Stimulated activated naive CD4-positive, alpha-beta T cell treated with Interleukin-2 at 50 U/mL for 16 hours (primary cell): ENCODE measurements around the gene TMEM154.

Source experiments
- DNase-seq: peaks from one replicate; lab custom pipeline; 2025; lab: John Stamatoyannopoulos, UW

Gene TMEM154

DNA sequence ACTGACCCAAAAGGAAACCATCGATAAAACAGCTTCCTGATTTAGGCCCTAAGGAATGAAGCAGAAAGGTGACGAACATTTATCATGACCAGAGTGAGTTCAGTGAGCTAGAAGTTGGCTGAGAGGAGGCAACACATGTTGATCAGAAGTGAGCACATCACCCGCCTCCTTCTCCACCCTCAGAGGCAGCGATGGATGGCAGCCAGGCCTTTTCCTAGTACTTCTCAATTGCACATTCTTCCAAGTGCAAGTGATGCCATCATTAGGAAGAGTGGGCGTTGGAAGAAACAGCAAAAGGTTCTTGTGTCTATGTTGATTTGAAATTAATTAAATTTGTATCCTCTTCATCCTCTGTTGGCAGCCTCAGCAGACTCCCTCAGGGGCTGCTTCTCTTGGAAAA, 51.7 kb downstream of the TMEM154 start:
- no peak for DNase-seq

DNA sequence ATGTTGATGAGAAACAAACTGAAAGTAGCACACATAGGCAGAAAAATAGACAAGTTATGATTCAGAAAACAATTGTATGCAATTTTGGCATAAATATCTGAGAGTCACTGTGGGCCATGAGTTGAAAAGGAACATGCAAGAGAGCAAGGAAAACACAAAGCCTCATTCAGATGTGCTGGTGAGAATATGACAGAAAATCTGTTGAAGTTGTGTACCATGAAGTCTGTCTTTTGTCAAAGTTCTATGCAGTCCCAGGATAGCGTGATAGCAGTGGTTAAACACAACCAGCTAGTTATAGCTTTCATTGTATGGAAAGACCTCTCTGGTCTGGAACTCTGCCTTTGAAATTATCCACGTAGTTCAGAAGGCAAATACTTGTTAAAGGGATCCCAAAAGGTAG, 53.0 kb downstream of the TMEM154 start:
- DNase-seq: no peak

DNA sequence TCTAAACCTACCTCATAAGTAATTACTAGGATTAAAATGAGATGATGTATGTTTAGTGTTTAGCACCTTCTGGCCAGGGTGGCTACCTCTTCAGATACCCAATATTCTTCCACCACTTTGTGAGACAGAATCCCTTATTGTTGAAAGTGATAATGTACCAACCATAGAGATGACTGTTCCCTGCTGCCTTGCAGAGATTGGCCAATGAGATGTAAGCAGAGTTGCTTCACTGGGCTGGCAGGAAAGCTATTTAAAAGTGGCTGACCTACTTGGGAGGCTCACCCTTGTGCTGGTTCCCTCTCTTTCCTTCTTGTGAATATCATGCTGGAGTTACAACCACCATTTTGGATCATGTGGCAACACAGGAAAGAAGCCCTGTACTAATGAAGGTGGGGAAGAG, 58.9 kb downstream of the TMEM154 start:
- no peak for DNase-seq

DNA sequence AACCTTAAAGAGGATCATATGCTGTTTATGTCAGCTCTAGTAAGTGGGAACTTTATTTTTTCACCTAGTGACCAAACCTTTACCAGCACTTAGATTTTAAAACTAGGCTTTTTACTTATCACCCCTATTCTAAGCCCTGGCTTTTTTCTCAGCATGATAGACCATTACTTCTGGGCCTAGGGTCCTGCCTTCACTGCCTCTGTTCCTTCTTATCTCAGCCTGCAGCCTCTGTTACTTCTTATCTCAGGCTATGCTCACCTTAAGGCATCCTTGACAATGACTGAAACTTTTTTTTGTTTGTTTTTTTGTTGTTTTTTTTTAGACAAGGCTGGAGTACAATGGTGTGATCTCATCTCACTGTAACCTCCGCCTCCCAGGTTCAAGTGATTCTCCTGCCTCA, 59.6 kb downstream of the TMEM154 start:
- DNase-seq: no peak

DNA sequence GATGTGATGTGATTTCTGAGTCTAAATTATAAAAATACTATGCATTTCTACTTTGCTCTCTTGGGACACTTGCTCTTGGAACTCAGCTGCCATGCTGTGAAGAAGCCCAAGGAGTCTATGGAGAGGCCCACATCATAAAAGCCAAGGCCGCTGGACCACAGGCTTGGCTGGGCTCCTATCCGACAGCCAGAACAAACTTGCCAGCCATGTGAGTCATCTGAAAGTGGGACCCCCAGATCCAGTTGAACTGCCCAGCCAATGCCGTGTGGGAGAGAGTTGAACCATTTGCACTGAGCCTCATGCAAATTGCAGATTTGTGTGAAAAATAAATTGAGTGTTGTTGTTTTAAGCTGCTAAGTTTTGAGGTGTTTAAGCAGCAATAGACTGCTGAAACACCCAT, 60.2 kb downstream of the TMEM154 start:
- no peak for DNase-seq

DNA sequence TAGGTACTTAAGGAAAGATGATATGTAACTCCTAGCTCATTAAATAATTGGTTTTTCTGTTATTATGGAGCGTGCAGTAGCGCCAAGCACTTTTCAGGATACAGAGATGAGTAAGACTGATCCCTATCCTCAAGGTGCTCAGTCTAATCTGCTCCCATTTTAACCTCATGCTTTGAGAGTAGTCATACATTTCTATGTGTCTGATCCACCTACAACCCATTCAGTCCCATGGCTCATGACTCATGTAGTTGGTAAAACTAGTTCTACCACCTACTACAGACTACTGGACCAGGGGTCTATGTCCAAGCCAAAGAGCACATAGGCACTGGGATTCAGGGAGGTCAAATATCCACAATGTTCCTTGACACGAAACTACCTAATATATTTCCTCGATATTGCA, 60.8 kb downstream of the TMEM154 start:
- DNase-seq: no peak

DNA sequence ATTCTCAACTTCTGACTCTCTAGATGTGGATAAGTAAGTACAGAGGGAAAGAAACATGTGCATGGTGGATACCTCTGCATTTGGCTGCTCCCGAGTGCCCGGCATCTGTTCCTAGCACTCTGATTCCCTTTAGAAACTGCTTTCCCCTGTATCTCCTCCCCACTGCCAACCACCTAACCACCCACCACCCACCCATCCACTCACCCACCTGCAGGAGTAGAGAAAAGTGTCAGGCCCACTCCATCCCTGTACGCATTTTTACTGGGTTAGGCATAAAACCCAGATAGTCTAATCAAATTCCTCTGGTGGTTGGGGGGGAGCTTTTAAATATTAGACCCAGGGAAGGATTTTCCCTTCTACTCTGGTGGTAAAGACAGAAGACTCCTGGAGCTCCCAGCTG, 63.0 kb downstream of the TMEM154 start:
- no peak for DNase-seq

DNA sequence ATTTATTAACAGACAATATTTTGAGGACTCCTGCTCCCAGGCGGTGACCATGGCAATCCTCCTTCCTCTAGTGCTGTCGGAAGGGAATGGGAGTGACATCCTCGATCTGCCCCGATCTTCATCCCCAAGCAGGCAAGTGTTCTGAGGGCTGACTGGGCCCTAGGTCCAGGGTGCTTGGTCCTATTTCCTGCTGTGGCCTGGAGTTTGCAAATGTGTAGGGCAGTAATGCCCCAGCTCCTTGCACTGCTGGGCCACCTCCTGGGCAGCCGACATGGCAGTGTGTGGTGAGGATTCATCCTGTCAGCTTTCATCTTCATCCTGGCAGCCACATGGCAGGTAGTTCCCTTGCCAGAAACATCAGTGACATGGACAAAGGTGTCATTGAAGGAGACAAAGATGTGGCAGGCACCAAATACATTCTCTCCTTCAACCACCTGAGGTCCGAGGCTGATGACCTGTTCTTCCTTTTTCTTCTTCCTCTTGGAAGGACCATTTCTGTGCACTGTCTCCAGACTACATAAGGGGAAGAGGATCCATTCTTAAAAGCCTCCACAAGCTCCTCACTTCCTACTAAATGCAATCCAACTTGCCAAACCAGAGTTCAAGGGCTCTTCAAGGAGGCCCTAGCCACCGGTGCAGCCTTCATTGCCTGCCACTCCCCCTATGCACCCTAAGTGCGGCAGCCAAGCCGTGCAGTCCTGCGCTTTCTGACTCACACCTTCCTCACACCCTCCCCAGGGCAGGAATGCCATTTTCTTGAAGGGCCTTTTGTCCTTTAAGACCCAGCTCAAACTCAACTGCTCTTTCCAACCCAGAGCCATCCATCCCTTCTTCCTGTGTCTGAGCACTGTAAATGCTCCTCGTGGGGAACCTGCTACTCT, 65.7 kb downstream of the TMEM154 start:
- no peak for DNase-seq

DNA sequence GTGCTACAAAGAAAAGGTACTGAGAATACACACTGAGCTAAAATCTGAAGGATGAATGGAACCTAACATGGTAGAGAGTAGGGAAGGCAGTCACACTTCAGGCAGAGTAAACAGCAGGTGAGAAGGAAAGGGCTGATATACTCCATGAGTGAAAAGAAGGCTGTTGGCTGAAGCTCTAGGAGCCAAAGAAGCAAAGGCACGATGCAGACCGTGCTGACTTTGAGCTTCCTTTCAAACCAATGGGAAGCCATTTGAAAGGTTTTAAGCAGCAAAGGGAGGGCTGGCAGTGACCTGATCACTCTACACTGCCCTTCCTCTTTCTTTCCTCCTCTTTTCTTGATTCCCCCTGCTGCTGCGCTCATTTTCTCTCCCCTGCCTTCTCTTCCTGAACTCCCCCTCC, 66.4 kb downstream of the TMEM154 start:
- DNase-seq: no peak

DNA sequence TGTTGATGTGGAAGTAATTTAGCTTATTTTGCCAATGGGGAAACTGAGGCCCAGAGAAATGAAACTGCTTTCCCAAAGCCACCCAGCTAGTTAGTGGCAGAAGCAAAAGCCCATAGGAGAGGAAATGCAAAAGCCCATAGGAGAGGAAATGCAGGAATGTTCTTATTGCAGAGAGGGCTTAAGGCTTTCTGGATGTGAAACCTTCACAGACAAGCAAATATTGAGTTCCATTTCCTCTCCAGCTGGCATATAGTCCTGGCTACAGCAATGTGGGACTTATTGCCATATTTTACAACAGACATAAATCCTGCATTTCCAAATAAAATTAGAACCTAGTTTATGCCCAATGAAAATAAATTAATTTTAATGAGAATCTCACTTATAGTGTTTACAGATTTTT, 69.7 kb downstream of the TMEM154 start:
- DNase-seq: no peak

DNA sequence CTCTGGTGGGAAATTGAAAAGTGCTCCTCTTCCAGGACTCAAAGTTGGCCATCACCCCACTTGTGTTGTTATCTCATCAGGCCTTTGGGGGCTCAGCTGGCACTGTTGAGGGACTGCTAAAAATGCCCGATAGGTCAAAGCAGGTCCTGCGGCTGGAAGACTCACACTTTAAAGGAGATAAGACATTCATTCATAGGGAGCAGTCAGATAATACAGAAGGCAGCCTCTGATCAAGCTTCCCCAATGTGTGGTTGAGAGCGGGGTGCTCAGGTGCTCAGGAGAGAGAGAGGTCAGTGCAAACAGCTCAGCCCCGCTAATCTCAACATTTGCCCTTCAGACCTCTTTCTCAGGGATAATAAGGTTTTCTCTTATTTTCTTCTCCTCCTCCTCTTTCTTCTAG, 70.3 kb downstream of the TMEM154 start:
- DNase-seq: no peak

DNA sequence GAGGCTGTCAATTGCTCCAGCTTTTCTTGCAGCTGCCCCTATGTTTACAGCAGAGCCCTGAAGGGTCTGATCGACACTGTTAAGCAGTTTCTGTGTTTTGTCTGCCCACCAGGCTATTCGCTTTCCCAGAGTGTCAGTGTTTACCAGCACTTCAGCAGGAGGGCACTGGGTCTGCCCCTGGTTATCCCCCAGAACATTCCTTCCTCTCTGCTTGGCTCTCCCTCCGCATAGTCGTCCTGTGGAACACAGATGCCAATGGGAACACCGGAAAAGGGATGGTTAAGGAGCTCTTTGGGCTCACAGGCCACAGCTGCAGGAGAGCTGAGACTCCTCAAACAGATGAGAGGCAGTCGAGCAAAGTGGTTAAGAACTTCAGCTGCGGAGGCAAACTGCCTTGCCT, 72.6 kb downstream of the TMEM154 start:
- no peak for DNase-seq

DNA sequence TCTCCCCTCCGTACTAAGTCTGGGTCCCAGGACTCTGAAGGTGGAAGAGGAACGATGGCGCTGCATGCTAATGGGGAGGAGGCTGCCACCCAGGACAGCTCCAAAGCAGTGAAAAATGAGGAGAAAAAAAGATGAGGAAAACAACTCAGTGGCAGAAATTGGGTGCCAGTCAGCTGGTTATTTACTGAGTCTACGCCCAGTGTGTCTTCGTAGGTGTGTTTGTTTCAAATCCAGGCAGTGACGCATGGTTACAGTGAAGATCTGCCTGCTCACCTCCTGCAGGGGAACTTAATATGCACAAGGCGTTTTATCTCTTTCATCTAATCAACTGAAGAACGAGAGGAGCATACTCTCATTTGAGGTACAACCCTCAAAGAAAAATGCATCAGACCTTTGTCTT, 73.0 kb downstream of the TMEM154 start:
- DNase-seq: no peak

DNA sequence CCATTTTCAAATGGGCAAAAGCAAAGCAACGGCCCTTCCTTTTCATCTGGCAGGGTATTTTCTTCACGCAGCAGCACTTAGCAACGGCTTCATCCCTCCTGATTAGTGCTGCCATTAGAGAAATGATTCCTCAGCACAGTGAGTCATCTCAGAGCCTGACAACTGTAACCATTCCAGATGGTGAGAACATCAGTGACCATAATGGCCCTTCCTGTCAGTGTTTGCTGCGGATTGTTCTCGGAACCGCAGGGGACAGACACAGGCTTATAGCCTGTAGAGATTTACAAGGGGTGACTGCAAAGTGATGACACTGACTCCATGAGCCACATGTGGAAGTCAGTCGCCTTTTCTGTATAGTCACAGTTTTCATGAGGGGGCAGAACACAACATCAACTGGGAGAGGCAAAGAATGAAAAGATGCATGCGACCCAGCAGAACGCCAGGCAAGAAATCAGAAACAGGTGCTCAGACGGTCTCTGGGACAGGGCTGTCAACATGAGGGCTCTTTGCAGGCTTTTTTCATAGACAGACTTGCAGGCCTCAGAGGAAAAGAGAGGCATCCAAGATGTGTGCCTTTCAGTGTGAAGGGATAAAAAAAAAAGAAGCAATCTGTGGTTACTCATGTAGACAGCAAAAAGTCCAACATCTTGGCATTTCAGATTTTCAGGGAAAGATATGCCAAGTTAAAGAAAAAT, 74.0 kb downstream of the TMEM154 start:
- DNase-seq: no peak

DNA sequence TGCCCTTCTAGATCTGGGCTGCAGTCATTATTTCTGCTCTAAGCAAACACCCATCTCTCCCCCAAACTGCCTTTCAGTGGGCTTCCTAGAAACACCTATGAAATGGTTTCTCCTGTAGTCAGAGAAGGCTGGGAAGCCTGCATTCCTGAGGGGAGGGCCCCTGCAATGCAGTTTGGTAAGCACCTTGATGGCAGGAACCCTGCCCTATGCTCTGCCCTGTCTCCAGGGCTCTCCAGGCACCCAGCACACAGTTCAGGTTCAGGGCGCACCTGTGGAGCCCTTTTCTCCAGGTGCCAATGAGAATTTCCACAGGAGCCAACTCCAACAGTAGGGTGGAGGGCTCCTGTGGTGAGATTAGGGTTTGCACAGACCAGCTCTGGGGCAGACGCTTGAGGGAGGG, 74.8 kb downstream of the TMEM154 start:
- no peak for DNase-seq

DNA sequence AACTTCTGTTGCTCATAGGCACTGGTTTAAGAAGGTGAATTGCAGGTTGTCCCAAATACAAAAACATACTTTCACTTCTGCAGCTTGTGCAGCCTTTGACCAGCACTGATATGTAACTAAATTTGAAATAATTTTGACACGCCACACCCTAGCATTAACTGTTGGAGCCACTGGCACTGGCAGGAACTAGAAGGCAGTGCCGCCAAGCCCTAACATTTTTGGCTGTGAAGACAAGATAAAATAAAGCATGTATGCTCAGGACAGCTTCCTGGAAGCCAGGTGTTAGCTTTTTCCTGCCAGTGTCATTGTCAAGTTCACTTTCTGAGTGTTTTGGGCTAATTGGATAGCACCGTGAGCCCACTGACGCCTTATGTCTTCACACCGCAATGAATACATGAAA, 78.6 kb downstream of the TMEM154 start:
- DNase-seq: no peak

DNA sequence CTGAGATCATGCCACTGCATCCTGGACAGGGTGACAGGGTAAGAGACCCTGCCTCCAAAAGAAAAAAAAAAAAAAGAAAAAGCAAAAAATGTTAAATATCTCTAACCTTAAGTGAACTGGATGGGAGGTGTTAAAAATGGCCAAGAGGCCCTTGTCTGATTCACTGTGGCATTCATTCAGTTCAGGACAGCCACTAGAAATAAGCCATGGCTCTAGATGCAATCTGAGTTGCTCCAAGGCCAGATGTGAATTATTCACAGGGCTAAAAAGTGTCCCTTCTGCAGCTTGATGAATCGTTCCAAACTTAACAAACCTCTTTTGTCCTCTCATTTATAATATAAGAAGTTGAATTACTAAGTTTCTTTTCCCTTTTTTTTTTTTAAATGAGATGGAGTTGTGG, 80.2 kb downstream of the TMEM154 start:
- DNase-seq: no peak

DNA sequence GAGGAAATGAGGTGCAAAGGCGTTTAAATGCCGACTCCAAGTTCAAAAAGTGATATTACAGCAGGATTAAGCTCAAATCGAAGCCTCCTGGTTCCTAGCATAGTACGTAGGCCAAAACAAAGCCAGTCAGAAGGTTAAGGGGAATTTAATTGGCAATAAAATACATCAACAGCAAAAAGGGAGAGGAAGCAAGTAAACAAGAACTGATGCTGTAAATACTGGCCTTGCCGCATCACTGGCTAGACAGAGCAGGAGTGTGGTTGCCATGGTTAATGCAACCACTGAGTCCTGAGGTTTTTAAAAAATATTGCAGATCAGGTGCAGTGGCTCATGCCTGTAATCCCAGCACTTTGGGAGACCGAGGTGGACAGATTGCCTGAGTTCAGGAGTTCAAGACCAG, 80.7 kb downstream of the TMEM154 start:
- no peak for DNase-seq

DNA sequence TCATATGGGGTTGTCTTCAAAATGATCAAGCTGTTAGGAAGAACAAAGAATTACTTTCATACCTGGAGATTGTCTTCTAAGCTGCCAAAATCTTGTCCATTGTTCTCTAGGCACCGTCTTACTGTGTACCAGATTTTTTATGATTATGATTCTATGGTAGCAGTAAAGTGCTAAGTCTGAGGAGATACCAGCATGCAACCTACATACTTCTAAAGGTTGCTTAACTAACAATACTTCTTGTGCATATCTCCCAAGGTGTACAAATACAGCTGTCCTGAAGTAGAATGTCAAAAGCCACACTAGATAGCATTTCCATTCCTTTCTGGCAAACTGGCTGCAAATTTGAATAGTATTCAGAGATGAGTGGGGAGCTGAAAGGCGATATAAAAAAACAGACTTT, 81.3 kb downstream of the TMEM154 start:
- no peak for DNase-seq

DNA sequence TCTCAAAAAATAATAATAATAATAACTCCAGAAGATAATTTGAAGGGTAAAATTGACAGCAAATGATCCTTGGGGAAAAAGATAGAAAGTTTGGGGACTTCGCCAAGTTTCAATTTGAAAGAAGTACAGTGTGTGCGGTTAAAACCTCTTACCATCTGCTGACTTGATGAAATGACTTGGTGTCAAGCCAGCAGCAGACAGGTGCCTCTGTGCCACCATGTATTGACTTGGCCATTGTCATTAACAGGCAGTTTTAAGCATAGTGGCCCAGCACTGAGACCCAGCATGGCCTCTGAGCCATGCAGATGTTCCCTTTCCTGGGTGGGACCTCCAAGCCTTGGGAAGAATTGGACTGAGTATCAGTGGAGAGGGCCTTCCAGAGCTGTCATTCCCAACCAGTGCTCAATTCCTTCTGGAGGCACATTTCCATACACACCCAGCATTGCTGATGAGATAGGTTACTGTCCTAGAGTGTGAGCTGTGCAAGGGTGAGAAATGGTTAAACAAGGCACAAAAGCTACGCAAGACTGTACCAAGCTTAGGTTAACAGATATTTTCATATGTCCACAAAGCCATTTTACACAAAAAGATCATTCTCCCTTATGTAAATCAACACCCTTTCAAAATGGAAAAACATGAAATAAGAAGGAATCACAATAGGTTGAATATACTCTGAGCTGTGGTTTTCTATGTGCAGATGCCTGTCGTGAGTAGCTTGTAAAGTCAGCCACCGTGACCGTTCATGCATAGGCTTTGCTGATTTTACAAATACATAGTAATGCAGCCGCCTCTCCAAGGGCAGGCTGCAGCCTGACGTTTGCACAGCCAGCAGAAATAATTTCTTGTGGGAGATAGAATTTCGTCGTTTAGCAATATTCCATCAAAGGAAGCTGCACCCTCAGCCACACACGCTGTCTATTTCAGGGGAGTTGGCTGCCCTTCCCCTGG, 84.5 kb downstream of the TMEM154 start:
- no peak for DNase-seq

DNA sequence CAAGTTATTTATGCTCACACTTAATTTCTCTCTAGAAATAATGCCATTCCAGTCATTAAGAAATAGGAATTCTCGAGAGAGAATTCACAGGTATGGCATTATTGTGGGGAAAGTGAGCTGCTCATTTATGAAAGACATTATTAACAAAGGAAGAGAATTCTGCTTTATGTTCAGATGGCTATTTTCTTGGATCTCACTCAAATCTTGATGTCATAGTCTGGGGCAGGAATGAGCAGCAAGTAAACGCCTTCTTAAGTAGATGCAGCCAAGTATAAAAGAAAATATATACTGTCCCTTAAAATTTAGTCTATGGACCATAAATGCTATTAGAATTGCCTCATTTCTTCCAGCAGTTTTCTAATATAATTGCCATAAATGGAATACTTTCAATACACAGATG, 85.7 kb downstream of the TMEM154 start:
- DNase-seq: no peak

DNA sequence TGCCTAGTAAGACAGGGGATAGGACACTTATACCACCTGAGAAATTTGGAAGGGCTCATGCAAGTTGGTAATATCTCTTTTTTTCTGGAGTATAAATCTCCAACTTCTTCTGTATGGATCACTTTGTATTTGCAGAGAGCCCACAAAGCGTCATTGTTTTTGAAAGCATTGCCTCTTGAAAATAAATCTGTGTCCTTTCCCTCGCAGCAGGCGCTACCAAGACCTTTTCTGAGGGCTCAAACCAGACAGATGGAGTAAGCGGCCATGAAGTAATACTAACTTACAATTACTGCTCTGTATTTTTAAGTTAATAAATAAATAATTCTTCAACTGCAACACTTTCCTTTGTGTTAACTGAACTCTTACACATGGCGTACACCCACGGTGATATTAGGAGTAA, 87.9 kb downstream of the TMEM154 start:
- no peak for DNase-seq

DNA sequence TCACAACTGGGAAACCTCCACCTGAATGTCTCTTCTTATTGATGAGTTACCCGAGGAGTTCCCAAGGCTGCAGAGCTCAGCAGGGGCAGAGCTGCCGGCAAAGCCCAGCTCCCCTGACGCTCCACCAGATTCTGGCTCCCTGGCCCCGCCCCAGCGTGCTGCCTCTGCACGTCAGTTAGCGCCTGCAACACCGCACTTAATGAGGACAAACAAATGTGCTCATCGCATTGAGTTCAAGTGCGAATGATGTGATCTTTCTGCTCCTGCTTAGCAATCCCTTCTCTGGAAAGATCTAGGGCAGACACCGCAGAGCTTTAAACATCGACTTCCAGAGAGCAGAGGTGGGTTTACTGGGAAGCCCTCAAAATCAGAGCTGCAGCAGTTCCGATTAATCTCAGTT, 88.4 kb downstream of the TMEM154 start:
- no peak for DNase-seq
